ENCODE data around the gene ZBTB7A.

ZBTB7A gene

DNA sequence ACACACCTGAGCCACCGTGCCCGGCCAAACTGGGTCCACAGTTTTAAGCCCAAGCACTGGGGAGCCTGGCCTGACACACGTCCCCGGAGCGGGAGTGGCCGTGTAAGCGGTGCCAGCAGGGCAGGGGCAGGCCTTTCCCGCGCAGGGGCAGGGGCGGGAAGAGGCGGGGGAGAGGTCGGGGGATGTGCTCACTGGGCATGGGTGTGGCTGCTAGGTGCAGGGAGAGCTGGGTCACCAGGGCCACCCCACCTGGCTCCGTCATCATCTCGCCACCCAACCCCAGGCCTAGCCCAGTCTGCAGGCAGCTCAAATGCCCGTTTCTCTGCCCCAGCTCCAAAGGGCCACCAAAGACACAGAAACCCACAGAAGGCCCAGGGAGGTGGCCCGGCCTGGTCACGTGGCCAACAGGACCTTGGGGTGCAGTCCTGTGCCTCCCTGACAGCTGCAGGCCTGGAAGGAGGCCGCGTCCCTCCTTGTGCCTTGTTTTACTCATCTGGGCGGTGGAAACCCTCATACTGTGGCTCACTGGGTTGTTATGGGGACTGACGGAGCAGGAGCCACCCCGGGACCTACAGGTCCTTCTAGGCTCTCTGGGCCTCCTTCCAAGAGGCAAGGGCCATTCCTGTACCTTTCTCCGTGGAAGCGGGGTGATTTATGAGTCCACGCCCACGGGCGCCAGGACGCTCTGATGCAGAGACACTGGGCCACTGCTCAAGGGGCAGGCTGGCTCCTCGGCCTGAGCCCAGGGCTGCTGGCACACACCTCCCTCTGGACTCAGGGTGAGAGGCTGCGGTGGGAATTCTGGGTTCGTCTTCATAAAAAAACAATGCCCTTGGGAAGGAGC lies 29.6 kb upstream of the ZBTB7A start:
- DNase-seq (no peak), ATAC-seq (ENCODE audit: insufficient read depth, low read depth) (no peak)
- Histone ChIP-seq H3K4me1 (ENCODE audit: insufficient read depth, low read length) (no peaks in the 10 kb centered on the region), H2AFZ (ENCODE audit: low read depth, low read length) (no peak overlapping the region), H3K4me3 (ENCODE audit: low read depth in 1 of 2, low read length in 2 of 2) (no peak overlapping the region), H3K9me3 (ENCODE audit: insufficient read depth, low read length, severe bottlenecking) (no peaks in the 10 kb centered on the region), H3K9ac (ENCODE audit: low read depth, low read length) (no peak overlapping the region), H3K27me3 (ENCODE audit: insufficient read depth, low read length, poor library complexity) (no peaks in the 10 kb centered on the region), H4K20me1 (ENCODE audit: insufficient read depth, low read length) (no peaks in the 10 kb centered on the region), H3K4me2 (ENCODE audit: insufficient read depth, low read length) (no peak overlapping the region), H3K27ac (ENCODE audit: low read length) (no peak overlapping the region), H3K79me2 (ENCODE audit: insufficient read depth, low read length) (no peaks in the 10 kb centered on the region), H3K36me3 (ENCODE audit: insufficient read depth, low read length) (peaks cover 90% of the 10 kb centered on the region)
- TF ChIP-seq EZH2 (IDR thresholded peaks at IDR 0.05; ENCODE audit: borderline replicate concordance, low read depth, low read length, severe bottlenecking), result no peak
- TF ChIP-seq, protein P1, sequence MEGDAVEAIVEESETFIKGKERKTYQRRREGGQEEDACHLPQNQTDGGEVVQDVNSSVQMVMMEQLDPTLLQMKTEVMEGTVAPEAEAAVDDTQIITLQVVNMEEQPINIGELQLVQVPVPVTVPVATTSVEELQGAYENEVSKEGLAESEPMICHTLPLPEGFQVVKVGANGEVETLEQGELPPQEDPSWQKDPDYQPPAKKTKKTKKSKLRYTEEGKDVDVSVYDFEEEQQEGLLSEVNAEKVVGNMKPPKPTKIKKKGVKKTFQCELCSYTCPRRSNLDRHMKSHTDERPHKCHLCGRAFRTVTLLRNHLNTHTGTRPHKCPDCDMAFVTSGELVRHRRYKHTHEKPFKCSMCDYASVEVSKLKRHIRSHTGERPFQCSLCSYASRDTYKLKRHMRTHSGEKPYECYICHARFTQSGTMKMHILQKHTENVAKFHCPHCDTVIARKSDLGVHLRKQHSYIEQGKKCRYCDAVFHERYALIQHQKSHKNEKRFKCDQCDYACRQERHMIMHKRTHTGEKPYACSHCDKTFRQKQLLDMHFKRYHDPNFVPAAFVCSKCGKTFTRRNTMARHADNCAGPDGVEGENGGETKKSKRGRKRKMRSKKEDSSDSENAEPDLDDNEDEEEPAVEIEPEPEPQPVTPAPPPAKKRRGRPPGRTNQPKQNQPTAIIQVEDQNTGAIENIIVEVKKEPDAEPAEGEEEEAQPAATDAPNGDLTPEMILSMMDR (IDR thresholded peaks at IDR 0.05; ENCODE audit: borderline replicate concordance, extremely low read depth, low read length, poor library complexity, severe bottlenecking), result no peak

DNA sequence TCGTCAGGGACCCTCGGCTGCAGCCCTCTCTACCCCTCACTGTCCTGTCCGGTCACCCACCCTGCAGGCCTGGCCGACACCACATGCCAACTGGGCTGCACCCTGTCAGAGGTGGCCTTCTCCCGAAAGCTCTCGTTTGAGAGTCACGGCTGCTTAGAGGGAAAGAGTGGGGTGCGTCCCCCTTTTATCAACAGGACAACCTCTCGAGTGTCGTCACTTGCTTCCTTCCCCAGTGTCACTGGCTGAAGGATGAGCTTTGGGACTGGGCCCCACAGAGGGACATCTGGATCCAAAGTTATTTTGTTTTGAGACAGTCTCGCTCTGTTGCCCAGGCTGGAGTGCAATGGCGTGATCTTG lies 28.8 kb upstream of the ZBTB7A start:
- Histone ChIP-seq H3K4me2 (ENCODE audit: insufficient read depth, low read length) (no peak overlapping the region), H3K4me1 (ENCODE audit: insufficient read depth, low read length) (peaks cover 6% of the 10 kb centered on the region), H2AFZ (ENCODE audit: low read depth, low read length) (no peak overlapping the region), H3K79me2 (ENCODE audit: insufficient read depth, low read length) (no peaks in the 10 kb centered on the region), H3K27ac (ENCODE audit: low read length) (no peak overlapping the region), H3K36me3 (ENCODE audit: insufficient read depth, low read length) (peaks cover 90% of the 10 kb centered on the region), H3K27me3 (ENCODE audit: insufficient read depth, low read length, poor library complexity) (no peaks in the 10 kb centered on the region), H3K9me3 (ENCODE audit: insufficient read depth, low read length, severe bottlenecking) (no peaks in the 10 kb centered on the region), H4K20me1 (ENCODE audit: insufficient read depth, low read length) (peaks cover 6% of the 10 kb centered on the region), H3K9ac (ENCODE audit: low read depth, low read length) (no peak overlapping the region), H3K4me3 (ENCODE audit: low read depth in 1 of 2, low read length in 2 of 2) (no peak overlapping the region)
- ATAC-seq (ENCODE audit: insufficient read depth, low read depth) (no peak), DNase-seq (no peak)
- TF ChIP-seq, protein P1 (IDR thresholded peaks at IDR 0.05; ENCODE audit: borderline replicate concordance, extremely low read depth, low read length, poor library complexity, severe bottlenecking), result no peak
- TF ChIP-seq EZH2 (IDR thresholded peaks at IDR 0.05; ENCODE audit: borderline replicate concordance, low read depth, low read length, severe bottlenecking), result no peak

DNA sequence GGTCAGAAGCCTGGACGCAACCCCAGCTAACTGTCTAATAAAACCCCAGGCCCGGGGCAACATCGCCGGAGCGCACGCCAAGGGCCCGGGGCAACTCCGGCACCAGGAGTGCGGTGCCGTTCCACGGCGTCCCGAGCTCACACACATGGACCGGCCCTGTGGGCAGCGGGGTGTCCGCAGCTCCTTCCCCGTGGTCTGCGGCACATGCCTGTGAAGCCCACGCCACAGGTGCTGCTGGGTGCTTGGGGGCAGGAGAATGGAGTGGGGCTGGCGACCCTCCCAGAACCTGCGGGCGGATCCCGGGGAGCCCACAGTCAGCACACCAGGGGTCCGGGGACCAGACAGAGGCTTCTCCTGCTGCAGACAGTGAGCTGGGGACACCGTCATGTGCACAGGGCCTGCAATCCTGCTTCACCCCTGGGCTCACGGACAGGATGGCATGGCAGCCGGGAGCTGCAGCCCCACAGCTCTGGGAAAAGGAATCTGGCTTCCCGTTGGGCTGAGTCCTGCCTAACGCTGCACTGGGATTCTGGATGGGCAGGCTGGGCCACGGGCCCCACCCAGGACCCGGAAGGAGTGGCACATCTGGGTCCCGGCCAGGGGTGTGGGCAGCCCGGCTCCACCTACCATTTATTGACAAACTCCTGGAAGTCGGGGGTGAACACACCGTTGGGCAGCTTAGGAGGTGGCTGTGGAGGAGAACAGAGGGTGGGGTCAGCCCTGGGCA lies 28.2 kb upstream of the ZBTB7A start:
- Histone ChIP-seq H3K27me3 (ENCODE audit: insufficient read depth, low read length, poor library complexity) (no peaks in the 10 kb centered on the region), H3K9me3 (ENCODE audit: insufficient read depth, low read length, severe bottlenecking) (no peaks in the 10 kb centered on the region), H3K79me2 (ENCODE audit: insufficient read depth, low read length) (no peaks in the 10 kb centered on the region), H3K4me2 (ENCODE audit: insufficient read depth, low read length) (no peak overlapping the region), H3K4me3 (ENCODE audit: low read depth in 1 of 2, low read length in 2 of 2) (no peak overlapping the region), H3K36me3 (ENCODE audit: insufficient read depth, low read length) (peaks cover 90% of the 10 kb centered on the region), H4K20me1 (ENCODE audit: insufficient read depth, low read length) (peaks cover 10% of the 10 kb centered on the region), H3K27ac (ENCODE audit: low read length) (no peak overlapping the region), H2AFZ (ENCODE audit: low read depth, low read length) (no peak overlapping the region), H3K4me1 (ENCODE audit: insufficient read depth, low read length) (peaks cover 11% of the 10 kb centered on the region), H3K9ac (ENCODE audit: low read depth, low read length) (no peak overlapping the region)
- TF ChIP-seq EZH2 (IDR thresholded peaks at IDR 0.05; ENCODE audit: borderline replicate concordance, low read depth, low read length, severe bottlenecking), result no peak
- TF ChIP-seq, protein P1 (IDR thresholded peaks at IDR 0.05; ENCODE audit: borderline replicate concordance, extremely low read depth, low read length, poor library complexity, severe bottlenecking), result no peak
- ATAC-seq (ENCODE audit: insufficient read depth, low read depth) (no peak), DNase-seq (no peak)

Measured in DND-41 (cell line).